Measurements from ENCODE around the gene ALG14.
"Not testable (repeated sequence)": the region's sequence is repeated elsewhere in the genome, so short reads cannot be mapped to it uniquely, and the experiment has no call there.

ALG14 gene

GRCh38 chr1:95072532-95073419 lies at the start of gene ALG14:
TSS of gene ALG14 (minus strand) at chr1:95072951. CDS start at chr1:95072898, 53 bp downstream.
- DNase-seq: peak; percentile 92

- no peak for DNase-seq
Measured at GRCh38 chr1:95122151-95122697, 49.5 kb upstream of the ALG14 start.

- DNase-seq: no peak
Measured at GRCh38 chr1:95119273-95119672, 46.5 kb upstream of the ALG14 start.

GRCh38 chr1:95118710-95119109 lies 46.0 kb upstream of the ALG14 start:
- DNase-seq: no peak

GRCh38 chr1:95118067-95118499 lies 45.3 kb upstream of the ALG14 start:
- DNase-seq: no peak

GRCh38 chr1:95117207-95118066 lies 44.7 kb upstream of the ALG14 start, which contains the start of gene TLCD4:
TSS of gene TLCD4 (plus strand) at chr1:95117355. CDS start at chr1:95143902, 26,547 bp downstream.
- DNase-seq: peak; percentile 27

- DNase-seq: peak; percentile 54
Measured at GRCh38 chr1:95116580-95117206, 43.9 kb upstream of the ALG14 start.

- no peak for DNase-seq
Measured at GRCh38 chr1:95115708-95116137, 43.0 kb upstream of the ALG14 start.

- DNase-seq: no peak
Measured at GRCh38 chr1:95113684-95114083, 40.9 kb upstream of the ALG14 start.

GRCh38 chr1:95111014-95111413 lies 38.3 kb upstream of the ALG14 start:
- DNase-seq: no peak

- DNase-seq: no peak
Measured at GRCh38 chr1:95108792-95109191, 36.0 kb upstream of the ALG14 start.

GRCh38 chr1:95098196-95098595 lies 25.4 kb upstream of the ALG14 start:
- DNase-seq: no peak

GRCh38 chr1:95097426-95097825 lies 24.7 kb upstream of the ALG14 start:
- DNase-seq: no peak

- DNase-seq: no peak
Measured at GRCh38 chr1:95096218-95096841, 23.6 kb upstream of the ALG14 start.

GRCh38 chr1:95095833-95096217 lies 23.1 kb upstream of the ALG14 start:
- DNase-seq: no peak

- no peak for DNase-seq
Measured at GRCh38 chr1:95094923-95095322, 22.2 kb upstream of the ALG14 start.

- DNase-seq: no peak
Measured at GRCh38 chr1:95093296-95093695, 20.5 kb upstream of the ALG14 start.

GRCh38 chr1:95092891-95093290 lies 20.1 kb upstream of the ALG14 start:
- not testable (repeated sequence) for DNase-seq

- not testable (repeated sequence) for DNase-seq
Measured at GRCh38 chr1:95091290-95091689, 18.5 kb upstream of the ALG14 start.

- DNase-seq: no peak
Measured at GRCh38 chr1:95089650-95090287, 17.0 kb upstream of the ALG14 start.

GRCh38 chr1:95088303-95088702 lies 15.6 kb upstream of the ALG14 start:
- no peak for DNase-seq
